GM18517 (cell line): ENCODE measurements around the gene CMTM7.
"Not testable (repeated sequence)": the region's sequence is repeated elsewhere in the genome, so short reads cannot be mapped to it uniquely, and the experiment has no call there.

Experiments used
- ATAC-seq: cut with Tn5 transposase; IDR thresholded peaks from one replicate; pipeline ENCODE4 v1.9.1; 2021; ENCODE audit warnings: mild to moderate bottlenecking, moderate library complexity; ENCODE audit not compliant: unreplicated experiment

Gene CMTM7

GRCh38 chr3:32455609-32456428, 64.2 kb downstream of the CMTM7 start:
- ATAC-seq, result no peak

GRCh38 chr3:32456429-32457130, 64.9 kb downstream of the CMTM7 start:
- ATAC-seq, result no peak

GRCh38 chr3:32457971-32458471, 66.4 kb downstream of the CMTM7 start:
- ATAC-seq, result peak; percentile 44

GRCh38 chr3:32459450-32459849, 67.8 kb downstream of the CMTM7 start:
- no peak for ATAC-seq

GRCh38 chr3:32460031-32460749, 68.5 kb downstream of the CMTM7 start:
- peak; percentile 87 for ATAC-seq

- not testable (repeated sequence) for ATAC-seq
Observed at GRCh38 chr3:32460817-32461496, 69.3 kb downstream of the CMTM7 start.

GRCh38 chr3:32462191-32462986, 70.7 kb downstream of the CMTM7 start:
- ATAC-seq, result not testable (repeated sequence)

GRCh38 chr3:32463415-32463814, 71.8 kb downstream of the CMTM7 start:
- not testable (repeated sequence) for ATAC-seq

- ATAC-seq, result not testable (repeated sequence)
Observed at GRCh38 chr3:32464726-32465125, 73.1 kb downstream of the CMTM7 start.

GRCh38 chr3:32466808-32467207, 75.2 kb downstream of the CMTM7 start:
- not testable (repeated sequence) for ATAC-seq

GRCh38 chr3:32467333-32468070, 75.8 kb downstream of the CMTM7 start:
- peak; percentile 65 for ATAC-seq

GRCh38 chr3:32469151-32469874, 77.7 kb downstream of the CMTM7 start:
- ATAC-seq, result no peak

- no peak for ATAC-seq
Observed at GRCh38 chr3:32470362-32470761, 78.7 kb downstream of the CMTM7 start.

GRCh38 chr3:32471246-32471645, 79.6 kb downstream of the CMTM7 start:
- ATAC-seq, result no peak

- not testable (repeated sequence) for ATAC-seq
Observed at GRCh38 chr3:32472151-32472550, 80.5 kb downstream of the CMTM7 start.

GRCh38 chr3:32474201-32474600, 82.5 kb downstream of the CMTM7 start:
- no peak for ATAC-seq

- ATAC-seq, result no peak
Observed at GRCh38 chr3:32480604-32481003, 89.0 kb downstream of the CMTM7 start.

GRCh38 chr3:32481791-32482631, 90.4 kb downstream of the CMTM7 start:
- no peak for ATAC-seq
